ENCODE results near the gene KIF26A. TPM values are rescaled to one million over a fixed set of nuclear protein-coding genes. Genes with fewer than 3 reads are reported as not detected.

The KIF26A gene
- polyA plus RNA-seq, 1 of the 3 experiments (the other 2 are of a cell fraction): 1.7 TPM

DNA sequence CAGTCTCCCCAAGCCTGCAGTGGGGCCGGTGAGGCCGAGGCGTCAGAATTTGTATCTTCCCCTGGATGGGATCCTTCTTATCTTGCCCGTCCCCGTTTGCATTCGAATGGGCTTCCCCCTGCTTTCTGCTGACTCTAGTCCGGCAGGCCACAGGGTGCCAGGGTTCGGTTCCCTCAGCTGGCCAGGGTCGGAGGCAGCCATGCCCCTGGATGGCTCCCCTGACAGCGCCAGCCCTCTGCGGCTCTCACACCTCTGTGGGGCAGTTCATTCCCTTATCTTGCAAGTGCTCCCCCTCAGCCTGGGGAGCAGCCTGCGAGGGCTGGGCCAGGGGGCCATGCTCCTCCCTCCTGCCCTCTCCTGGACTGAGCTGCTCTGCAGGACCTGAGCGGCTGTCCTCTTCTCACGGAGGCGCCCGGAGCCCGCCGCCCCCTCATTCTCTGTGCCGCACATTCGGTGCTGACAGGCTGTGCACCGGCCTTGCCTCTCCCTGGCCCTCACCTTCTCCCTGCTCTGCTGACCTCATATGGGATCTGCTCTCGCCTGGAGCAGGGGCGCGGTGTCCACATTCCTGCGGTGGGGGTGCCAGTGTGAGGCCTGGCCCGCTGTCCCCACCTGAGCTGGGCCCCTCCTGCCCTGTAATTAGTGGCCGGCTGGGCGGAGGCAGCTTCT is 32.8 kb downstream of the KIF26A start:
- Histone ChIP-seq H3K4me3 (ENCODE audit: low read depth in 2 of 2, low read length in 1 of 2) (no peak overlapping the region), H3K9me2 (no peaks in the 10 kb centered on the region), H3K27me3 (ENCODE audit: insufficient read depth) (no peaks in the 10 kb centered on the region), H3K4me2 (no peak overlapping the region), H2AFZ (ENCODE audit: low read depth) (no peak overlapping the region), H3F3A (replicated peaks; ENCODE audit: insufficient read depth) (no peaks in the 10 kb centered on the region), H3K79me2 (ENCODE audit: insufficient read depth) (no peaks in the 10 kb centered on the region), H3K9me3 (no peaks in the 10 kb centered on the region), H4K20me1 (ENCODE audit: insufficient read depth) (no peaks in the 10 kb centered on the region), H3K36me3 (replicated peaks in 1 of 2; ENCODE audit: control insufficient read depth in 1 of 2, insufficient read depth in 2 of 2, low read length in 1 of 2) (no peaks in the 10 kb centered on the region), H3K27ac (ENCODE audit: low read depth in 2 of 2, low read length in 1 of 2) (no peak overlapping the region; a peak in 1 of 4 replicates), H3K9ac (no peak overlapping the region), H3K4me1 (ENCODE audit: control insufficient read depth in 1 of 2, insufficient read depth in 2 of 2, low read depth in 1 of 2, low read length in 1 of 2) (peaks cover 0 to 40% of the 10 kb centered on the region in 2 experiments; a peak in 1 of 4 replicates)
- POLR2A ChIA-PET: no interaction called here
- DNase-seq: no peak
- 83% methylated on average over 27 of the region's 28 CpGs for WGBS (ENCODE audit: low lambda C conversion rate)
- CTCF ChIA-PET: no interaction called here
- TF ChIP-seq EZH2phosphoT487 (IDR thresholded peaks at IDR 0.05; ENCODE audit: borderline replicate concordance, low read depth) (no peak), TCF12 (IDR thresholded peaks at IDR 0.05) (no peak), CHD2 (IDR thresholded peaks at IDR 0.05; ENCODE audit: low read length, partially characterized antibody) (no peak), MEF2A (IDR thresholded peaks at IDR 0.05; ENCODE audit: borderline replicate concordance, low read depth) (no peak), FOXJ3 (CRISPR knock-in tag; IDR thresholded peaks at IDR 0.05) (no peak), RXRA (IDR thresholded peaks at IDR 0.05; ENCODE audit: borderline replicate concordance, low read depth) (no peak), EP300 (IDR thresholded peaks at IDR 0.05; ENCODE audit: borderline replicate concordance in 1 of 2, low read depth in 1 of 2, low read length in 1 of 2) (no peak), RFX5 (IDR thresholded peaks at IDR 0.05; ENCODE audit: low read length) (no peak), YY1 (IDR thresholded peaks at IDR 0.05; ENCODE audit: low read depth) (no peak)
- TF ChIP-seq, protein P1, sequence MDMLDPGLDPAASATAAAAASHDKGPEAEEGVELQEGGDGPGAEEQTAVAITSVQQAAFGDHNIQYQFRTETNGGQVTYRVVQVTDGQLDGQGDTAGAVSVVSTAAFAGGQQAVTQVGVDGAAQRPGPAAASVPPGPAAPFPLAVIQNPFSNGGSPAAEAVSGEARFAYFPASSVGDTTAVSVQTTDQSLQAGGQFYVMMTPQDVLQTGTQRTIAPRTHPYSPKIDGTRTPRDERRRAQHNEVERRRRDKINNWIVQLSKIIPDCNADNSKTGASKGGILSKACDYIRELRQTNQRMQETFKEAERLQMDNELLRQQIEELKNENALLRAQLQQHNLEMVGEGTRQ (IDR thresholded peaks at IDR 0.05; ENCODE audit: borderline replicate concordance, low read depth, low read length): no peak
- TF ChIP-seq, protein P2, sequence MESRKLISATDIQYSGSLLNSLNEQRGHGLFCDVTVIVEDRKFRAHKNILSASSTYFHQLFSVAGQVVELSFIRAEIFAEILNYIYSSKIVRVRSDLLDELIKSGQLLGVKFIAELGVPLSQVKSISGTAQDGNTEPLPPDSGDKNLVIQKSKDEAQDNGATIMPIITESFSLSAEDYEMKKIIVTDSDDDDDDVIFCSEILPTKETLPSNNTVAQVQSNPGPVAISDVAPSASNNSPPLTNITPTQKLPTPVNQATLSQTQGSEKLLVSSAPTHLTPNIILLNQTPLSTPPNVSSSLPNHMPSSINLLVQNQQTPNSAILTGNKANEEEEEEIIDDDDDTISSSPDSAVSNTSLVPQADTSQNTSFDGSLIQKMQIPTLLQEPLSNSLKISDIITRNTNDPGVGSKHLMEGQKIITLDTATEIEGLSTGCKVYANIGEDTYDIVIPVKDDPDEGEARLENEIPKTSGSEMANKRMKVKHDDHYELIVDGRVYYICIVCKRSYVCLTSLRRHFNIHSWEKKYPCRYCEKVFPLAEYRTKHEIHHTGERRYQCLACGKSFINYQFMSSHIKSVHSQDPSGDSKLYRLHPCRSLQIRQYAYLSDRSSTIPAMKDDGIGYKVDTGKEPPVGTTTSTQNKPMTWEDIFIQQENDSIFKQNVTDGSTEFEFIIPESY (IDR thresholded peaks at IDR 0.05; ENCODE audit: borderline replicate concordance, low read depth): no peak

DNA sequence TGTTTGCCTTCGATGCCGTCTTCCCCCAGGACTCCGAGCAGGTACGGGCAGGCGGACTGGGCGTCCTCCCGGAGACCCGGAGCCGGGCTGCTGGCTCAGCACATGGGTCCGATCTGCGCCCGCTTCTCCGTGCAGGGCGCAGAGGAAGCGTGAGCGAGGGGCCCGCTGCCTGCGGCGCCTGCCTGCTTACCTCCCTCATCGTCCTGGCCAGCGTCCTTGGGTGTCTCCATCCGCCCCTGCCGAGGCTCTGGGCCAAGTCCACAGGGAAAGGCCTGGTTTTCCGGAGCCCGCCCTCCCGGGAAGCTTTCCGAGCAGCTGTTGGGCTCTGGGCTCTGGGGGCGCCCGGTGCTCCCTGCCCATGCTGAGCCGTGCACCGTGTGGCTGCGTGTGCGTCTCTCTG is 33.5 kb downstream of the KIF26A start:
- CTCF ChIA-PET: no interaction called here
- Histone ChIP-seq H3K4me2 (no peak overlapping the region), H3K79me2 (ENCODE audit: insufficient read depth) (no peaks in the 10 kb centered on the region), H3K27me3 (ENCODE audit: insufficient read depth) (no peaks in the 10 kb centered on the region), H3K9ac (no peak overlapping the region), H3K4me1 (ENCODE audit: control insufficient read depth in 1 of 2, insufficient read depth in 2 of 2, low read depth in 1 of 2, low read length in 1 of 2) (peaks cover 0 to 34% of the 10 kb centered on the region in 2 experiments; a peak in 1 of 4 replicates), H3K36me3 (replicated peaks in 1 of 2; ENCODE audit: control insufficient read depth in 1 of 2, insufficient read depth in 2 of 2, low read length in 1 of 2) (no peaks in the 10 kb centered on the region), H3K9me3 (no peaks in the 10 kb centered on the region), H3F3A (replicated peaks; ENCODE audit: insufficient read depth) (no peaks in the 10 kb centered on the region), H4K20me1 (ENCODE audit: insufficient read depth) (no peaks in the 10 kb centered on the region), H3K9me2 (no peaks in the 10 kb centered on the region), H2AFZ (ENCODE audit: low read depth) (no peak overlapping the region), H3K27ac (ENCODE audit: low read depth in 2 of 2, low read length in 1 of 2) (no peak overlapping the region), H3K4me3 (ENCODE audit: low read depth in 2 of 2, low read length in 1 of 2) (no peak overlapping the region)
- WGBS (ENCODE audit: low lambda C conversion rate): 91% methylated on average over 19 of the region's 33 CpGs
- TF ChIP-seq NRF1 (IDR thresholded peaks at IDR 0.05; ENCODE audit: low read depth, low read length) (no peak), FOXJ3 (CRISPR knock-in tag; IDR thresholded peaks at IDR 0.05) (no peak)
- TF ChIP-seq, protein P3, sequence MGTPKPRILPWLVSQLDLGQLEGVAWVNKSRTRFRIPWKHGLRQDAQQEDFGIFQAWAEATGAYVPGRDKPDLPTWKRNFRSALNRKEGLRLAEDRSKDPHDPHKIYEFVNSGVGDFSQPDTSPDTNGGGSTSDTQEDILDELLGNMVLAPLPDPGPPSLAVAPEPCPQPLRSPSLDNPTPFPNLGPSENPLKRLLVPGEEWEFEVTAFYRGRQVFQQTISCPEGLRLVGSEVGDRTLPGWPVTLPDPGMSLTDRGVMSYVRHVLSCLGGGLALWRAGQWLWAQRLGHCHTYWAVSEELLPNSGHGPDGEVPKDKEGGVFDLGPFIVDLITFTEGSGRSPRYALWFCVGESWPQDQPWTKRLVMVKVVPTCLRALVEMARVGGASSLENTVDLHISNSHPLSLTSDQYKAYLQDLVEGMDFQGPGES (IDR thresholded peaks at IDR 0.05; ENCODE audit: low read depth, low read length): no peak
- DNase-seq: no peak
- POLR2A ChIA-PET: no interaction called here

Measured in SK-N-SH (cell line).